GM12878 (cell line): ENCODE measurements around the gene SETD1A. TPM values are rescaled to one million over a fixed set of nuclear protein-coding genes. Genes with fewer than 3 reads are reported as not detected.

Source experiments
- ATF7 ChIP-seq: fragments of 450-650 bp; IDR thresholded peaks from 2 replicates; pipeline ENCODE4 v1.6.1; 2016; ENCODE audit warnings: low read depth, mild to moderate bottlenecking
- CBFB ChIP-seq: IDR thresholded peaks from 2 replicates; pipeline ENCODE4 v1.6.1; 2016; ENCODE audit warnings: antibody characterized with exemption, low read depth
- HDGF ChIP-seq: fragments of 450-650 bp; IDR thresholded peaks from 2 replicates; pipeline ENCODE4 v1.6.1; 2016; ENCODE audit warnings: antibody characterized with exemption
- MYC ChIP-seq: IDR thresholded peaks from 2 replicates; pipeline ENCODE4 v1.6.1; 2011; ENCODE audit warnings: mild to moderate bottlenecking, low read length, moderate library complexity, inconsistent platforms; ENCODE audit not compliant: insufficient read depth, insufficient replicate concordance, insufficient read length, severe bottlenecking
- NBN ChIP-seq: fragments of 450-650 bp; IDR thresholded peaks from 2 replicates; pipeline ENCODE4 v1.6.1; 2016
- POLR2A ChIP-seq: IDR thresholded peaks from 2 replicates; pipeline ENCODE4 v1.6.1; 2011; ENCODE audit warnings: low read depth, mild to moderate bottlenecking, low read length
- RAD21 ChIP-seq: IDR thresholded peaks from 2 replicates; pipeline ENCODE4 v1.6.1; 2011; ENCODE audit warnings: mild to moderate bottlenecking, low read depth, low read length, moderate library complexity; ENCODE audit not compliant: insufficient read depth
- RELA ChIP-seq: fragments of 450-650 bp; IDR thresholded peaks from 2 replicates; pipeline ENCODE4 v1.8.0; 2014; ENCODE audit warnings: borderline replicate concordance; ENCODE audit not compliant: partially characterized antibody
- SMC3 ChIP-seq: IDR thresholded peaks from 2 replicates; pipeline ENCODE4 v1.6.1; 2011; ENCODE audit warnings: low read length, improper control_type of control experiment, borderline replicate concordance
- YY1 ChIP-seq: IDR thresholded peaks from 2 replicates; pipeline ENCODE4 v1.6.1; 2011; ENCODE audit warnings: low read depth, mild to moderate bottlenecking, low read length
- polyA plus RNA-seq, 11 experiments: library from polyadenylated mRNA; depleted of rRNA in 4 of 11; unstranded in 6 of 11; stranded (reverse) in 5 of 11; fragments of >200 nt; fragmentation: Nextera tagmentation in 4 of 11; fragmentation: Illumina TruSeq in 1 of 11; extraction: Ambion mirVana in 4 of 11; extraction: Trizol in 1 of 11; gene quantifications; 1 replicate in 1 of 11; 2 replicates in 10 of 11; pipeline versions ENCODE4 v1.2.1 to v1.2.3, GENCODE V29; 2011 to 2016; ENCODE audit warnings: inconsistent platforms in 2 of 11, missing spikeins in 2 of 11, low read depth in 1 of 11
- total RNA-seq, 4 experiments: library from RNA; depleted of rRNA in 3 of 4; stranded (reverse); fragments of >200 nt in 3 of 4; fragmentation: Illumina TruSeq in 1 of 4; extraction: Trizol in 1 of 4; gene quantifications; 2 replicates each; pipeline versions ENCODE4 v1.2.1 to v1.2.3, GENCODE V29; 2013 to 2021
- TF ChIP-seq, protein P1 (sequence below): fragments of 150-350 bp; IDR thresholded peaks from 2 replicates; pipeline ENCODE4 v1.6.1; 2014; ENCODE audit warnings: mild to moderate bottlenecking, low read depth, low read length
- TF ChIP-seq, protein P2 (sequence below): fragments of 450-650 bp; formaldehyde crosslinking; IDR thresholded peaks from 2 replicates; pipeline ENCODE4 v1.5.0; 2022; ENCODE audit warnings: mild to moderate bottlenecking, missing genetic modification characterization

Gene SETD1A
- total and polyA plus RNA-seq, 10 of the 15 experiments (the other 5 are each of a cell fraction or from before 2014, with no cell fraction given), result 0.02 to 25.9 (median 4.9) TPM

DNA sequence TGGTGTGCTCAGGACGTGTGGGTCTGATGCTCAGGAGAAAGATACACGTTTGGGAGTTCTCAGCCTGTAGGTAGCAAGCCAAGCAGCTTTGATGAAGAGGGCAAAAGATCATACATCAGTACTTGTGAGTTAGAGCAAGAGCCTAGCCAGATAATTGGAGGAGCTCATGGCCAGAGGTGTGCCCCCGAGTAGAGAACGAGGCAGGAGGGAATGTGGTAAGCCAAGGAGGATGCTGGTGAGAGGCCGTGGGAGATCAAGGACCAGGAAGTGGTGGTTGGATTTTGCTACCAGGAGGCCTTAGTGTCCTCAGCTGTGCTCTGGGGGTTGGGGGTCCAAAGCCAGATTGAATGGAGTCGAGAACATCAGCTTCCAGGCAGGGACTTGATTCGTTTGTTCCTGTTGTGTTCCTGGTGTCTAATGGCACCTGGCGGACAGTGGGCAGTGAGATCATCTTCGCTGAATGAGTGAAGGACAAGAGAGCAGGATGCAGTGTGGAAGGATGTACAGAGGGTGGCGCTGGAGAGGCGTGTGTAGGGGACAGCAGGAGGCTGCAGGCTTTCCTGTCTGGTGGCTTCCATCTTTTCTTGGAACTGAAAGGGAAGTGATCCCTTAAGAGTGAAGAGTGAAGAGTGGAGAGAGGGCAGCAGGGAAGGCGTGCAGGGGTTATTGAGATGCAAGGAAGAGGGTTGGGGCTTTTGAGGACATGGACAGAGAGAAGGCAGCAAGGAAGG is 22.6 kb upstream of the SETD1A start (continued):
- no peak for TF ChIP-seq ATF7
- peak; percentile 22; the same call in 1 of the 2 replicates for TF ChIP-seq SMC3
- 0 out of 2 replicates have a peak, but pooled peaks have one; percentile 12 for TF ChIP-seq POLR2A
- TF ChIP-seq RELA, result no peak
- TF ChIP-seq NBN, result no peak
- TF ChIP-seq, protein P1, sequence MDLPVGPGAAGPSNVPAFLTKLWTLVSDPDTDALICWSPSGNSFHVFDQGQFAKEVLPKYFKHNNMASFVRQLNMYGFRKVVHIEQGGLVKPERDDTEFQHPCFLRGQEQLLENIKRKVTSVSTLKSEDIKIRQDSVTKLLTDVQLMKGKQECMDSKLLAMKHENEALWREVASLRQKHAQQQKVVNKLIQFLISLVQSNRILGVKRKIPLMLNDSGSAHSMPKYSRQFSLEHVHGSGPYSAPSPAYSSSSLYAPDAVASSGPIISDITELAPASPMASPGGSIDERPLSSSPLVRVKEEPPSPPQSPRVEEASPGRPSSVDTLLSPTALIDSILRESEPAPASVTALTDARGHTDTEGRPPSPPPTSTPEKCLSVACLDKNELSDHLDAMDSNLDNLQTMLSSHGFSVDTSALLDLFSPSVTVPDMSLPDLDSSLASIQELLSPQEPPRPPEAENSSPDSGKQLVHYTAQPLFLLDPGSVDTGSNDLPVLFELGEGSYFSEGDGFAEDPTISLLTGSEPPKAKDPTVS, result no peak
- TF ChIP-seq HDGF, result no peak
- TF ChIP-seq, protein P2, sequence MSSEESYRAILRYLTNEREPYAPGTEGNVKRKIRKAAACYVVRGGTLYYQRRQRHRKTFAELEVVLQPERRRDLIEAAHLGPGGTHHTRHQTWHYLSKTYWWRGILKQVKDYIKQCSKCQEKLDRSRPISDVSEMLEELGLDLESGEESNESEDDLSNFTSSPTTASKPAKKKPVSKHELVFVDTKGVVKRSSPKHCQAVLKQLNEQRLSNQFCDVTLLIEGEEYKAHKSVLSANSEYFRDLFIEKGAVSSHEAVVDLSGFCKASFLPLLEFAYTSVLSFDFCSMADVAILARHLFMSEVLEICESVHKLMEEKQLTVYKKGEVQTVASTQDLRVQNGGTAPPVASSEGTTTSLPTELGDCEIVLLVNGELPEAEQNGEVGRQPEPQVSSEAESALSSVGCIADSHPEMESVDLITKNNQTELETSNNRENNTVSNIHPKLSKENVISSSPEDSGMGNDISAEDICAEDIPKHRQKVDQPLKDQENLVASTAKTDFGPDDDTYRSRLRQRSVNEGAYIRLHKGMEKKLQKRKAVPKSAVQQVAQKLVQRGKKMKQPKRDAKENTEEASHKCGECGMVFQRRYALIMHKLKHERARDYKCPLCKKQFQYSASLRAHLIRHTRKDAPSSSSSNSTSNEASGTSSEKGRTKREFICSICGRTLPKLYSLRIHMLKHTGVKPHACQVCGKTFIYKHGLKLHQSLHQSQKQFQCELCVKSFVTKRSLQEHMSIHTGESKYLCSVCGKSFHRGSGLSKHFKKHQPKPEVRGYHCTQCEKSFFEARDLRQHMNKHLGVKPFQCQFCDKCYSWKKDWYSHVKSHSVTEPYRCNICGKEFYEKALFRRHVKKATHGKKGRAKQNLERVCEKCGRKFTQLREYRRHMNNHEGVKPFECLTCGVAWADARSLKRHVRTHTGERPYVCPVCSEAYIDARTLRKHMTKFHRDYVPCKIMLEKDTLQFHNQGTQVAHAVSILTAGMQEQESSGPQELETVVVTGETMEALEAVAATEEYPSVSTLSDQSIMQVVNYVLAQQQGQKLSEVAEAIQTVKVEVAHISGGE (CRISPR knock-in tag), result no peak
- peak; percentile 30; the same call in 1 of the 2 replicates for TF ChIP-seq RAD21
- TF ChIP-seq YY1, result 0 out of 2 replicates have a peak, but pooled peaks have one; percentile 29
- no peak for TF ChIP-seq CBFB
- TF ChIP-seq MYC, result no peak
- TF ChIP-seq, all 136 proteins: peak for 6
